GM23338 (cell line): Measurements from ENCODE around the gene LEFTY1. TPM values are rescaled to one million over a fixed set of nuclear protein-coding genes. Genes with fewer than 3 reads are reported as not detected.

Source experiments
- ATAC-seq: fragments of 200-7000 bp; cut with Tn5 transposase; 3 replicates; pipeline ENCODE4 v1.9.1; 2020
- DNase-seq: peaks from one replicate; pipeline ENCODE4 v3.0.0-alpha.2; 2015; ENCODE audit warnings: low spot score
- H2AFZ ChIP-seq: fragments of 200-600 bp; sonication (generic); 2 replicates; pipeline ENCODE4 v1.8.0; 2016; ENCODE audit warnings: antibody characterized with exemption, mild to moderate bottlenecking, moderate library complexity
- H3F3A ChIP-seq: fragments of 200-600 bp; sonication (generic); replicated peaks from 2 replicates; pipeline ENCODE4 v1.8.0; 2017; ENCODE audit warnings: antibody characterized with exemption, mixed run types, low read depth
- H3K27ac ChIP-seq: fragments of 200-600 bp; sonication (generic); 2 replicates; pipeline ENCODE4 v1.6.1; 2016; ENCODE audit warnings: low read depth
- H3K27me3 ChIP-seq: fragments of 200-600 bp; sonication (generic); 2 replicates; pipeline ENCODE4 v1.8.0; 2016; ENCODE audit warnings: mild to moderate bottlenecking, mixed run types, moderate library complexity; ENCODE audit not compliant: insufficient read depth
- H3K36me3 ChIP-seq: fragments of 200-600 bp; sonication (generic); 2 replicates; pipeline ENCODE4 v1.8.0; 2016; ENCODE audit warnings: mild to moderate bottlenecking; ENCODE audit not compliant: insufficient read depth
- H3K4me1 ChIP-seq: fragments of 200-600 bp; sonication (generic); 2 replicates; pipeline ENCODE4 v1.8.0; 2016; ENCODE audit warnings: mild to moderate bottlenecking, moderate library complexity; ENCODE audit not compliant: insufficient read depth
- H3K4me2 ChIP-seq: fragments of 200-600 bp; sonication (generic); 2 replicates; pipeline ENCODE4 v1.7.1; 2017; ENCODE audit warnings: mixed run types
- H3K4me3 ChIP-seq: fragments of 200-600 bp; sonication (generic); 2 replicates; pipeline ENCODE4 v1.6.1; 2016; ENCODE audit warnings: mixed run types
- H3K79me2 ChIP-seq: fragments of 200-600 bp; sonication (generic); replicated peaks from 2 replicates; pipeline ENCODE4 v1.8.0; 2017; ENCODE audit warnings: mild to moderate bottlenecking; ENCODE audit not compliant: insufficient read depth
- H3K9me2 ChIP-seq: fragments of 200-600 bp; sonication (generic); 2 replicates; pipeline ENCODE4 v1.8.0; 2017; ENCODE audit not compliant: insufficient read depth
- H4K20me1 ChIP-seq: fragments of 200-600 bp; sonication (generic); replicated peaks from 2 replicates; pipeline ENCODE4 v1.8.0; 2017; ENCODE audit warnings: mild to moderate bottlenecking; ENCODE audit not compliant: insufficient read depth
- H3K27ac Mint-ChIP-seq: 2 replicates; pipeline ENCODE4 v1.8.0; 2020; ENCODE audit warnings: inconsistent platforms, mild to moderate bottlenecking, moderate library complexity, mixed read lengths
- H3K27me3 Mint-ChIP-seq: 3 replicates; pipeline ENCODE4 v1.8.0; 2022; ENCODE audit warnings: low read depth, mild to moderate bottlenecking, moderate library complexity, mixed read lengths, inconsistent platforms; ENCODE audit not compliant: insufficient read depth, poor library complexity
- H3K36me3 Mint-ChIP-seq: 3 replicates; pipeline ENCODE4 v1.8.0; 2021; ENCODE audit warnings: low read depth, mild to moderate bottlenecking, inconsistent platforms, moderate library complexity, mixed read lengths
- H3K4me1 Mint-ChIP-seq: 3 replicates; pipeline ENCODE4 v1.8.0; 2020; ENCODE audit warnings: mild to moderate bottlenecking, inconsistent platforms, mixed read lengths
- H3K4me3 Mint-ChIP-seq: 3 replicates; pipeline ENCODE4 v1.8.0; 2021; ENCODE audit warnings: moderate library complexity, mild to moderate bottlenecking, inconsistent platforms, mixed read lengths
- H3K9me3 Mint-ChIP-seq: 3 replicates; pipeline ENCODE4 v1.8.0; 2020; ENCODE audit warnings: moderate library complexity, mild to moderate bottlenecking, inconsistent platforms, mixed read lengths
- EZH2 ChIP-seq: fragments of 200-600 bp; sonication (generic); IDR thresholded peaks from one replicate; pipeline ENCODE4 v1.8.0; 2017; ENCODE audit warnings: antibody characterized with exemption, mild to moderate bottlenecking, low read depth; ENCODE audit not compliant: unreplicated experiment
- EZH2phosphoT487 ChIP-seq: fragments of 200-600 bp; sonication (generic); IDR thresholded peaks from one replicate; pipeline ENCODE4 v1.8.1; 2018; ENCODE audit warnings: antibody characterized with exemption; ENCODE audit not compliant: unreplicated experiment
- JUNB ChIP-seq: IDR thresholded peaks from one replicate; pipeline ENCODE4 v1.6.1; 2016; ENCODE audit warnings: antibody characterized with exemption; ENCODE audit not compliant: unreplicated experiment
- NANOG ChIP-seq: IDR thresholded peaks from 2 replicates; pipeline ENCODE4 v1.6.1; 2016; ENCODE audit warnings: antibody characterized with exemption, borderline replicate concordance
- POLR2AphosphoS5 ChIP-seq: IDR thresholded peaks from 2 replicates; pipeline ENCODE4 v1.6.1; 2016; ENCODE audit warnings: antibody characterized with exemption, low read depth
- ZNF114 ChIP-seq: fragments of 250-450 bp; sonication (Bioruptor Pico); IDR thresholded peaks from 2 replicates; pipeline ENCODE4 v1.5.0; 2020; ENCODE audit warnings: mild to moderate bottlenecking, moderate library complexity
- ZNF331 ChIP-seq: fragments of 250-450 bp; sonication (Bioruptor Pico); IDR thresholded peaks from 2 replicates; pipeline ENCODE4 v1.5.0; 2020; ENCODE audit warnings: low read depth, mild to moderate bottlenecking, moderate library complexity
- polyA plus RNA-seq: library from polyadenylated mRNA; unstranded; fragments of >200 nt; fragmentation: Nextera tagmentation; extraction: Ambion mirVana; gene quantifications from 2 replicates; pipeline ENCODE4 v1.2.1, GENCODE V29; 2016
- total RNA-seq: library from RNA; depleted of rRNA; stranded (reverse); fragments of >200 nt; shearing (Covaris generic); gene quantifications from 2 replicates; pipeline ENCODE4 v1.2.3, GENCODE V29; 2014
- TF ChIP-seq, protein P1 (sequence below), 2 experiments: fragments of 200-600 bp in 1 of 2; sonication (generic) in 1 of 2; conservative IDR thresholded peaks; 2 replicates each; pipeline versions ENCODE4 v1.5.1 to v1.6.1; 2016 to 2017; ENCODE audit warnings: antibody characterized with exemption in 2 of 2, low read depth in 2 of 2, mild to moderate bottlenecking in 2 of 2, moderate library complexity in 1 of 2
- TF ChIP-seq, protein P2 (sequence below): IDR thresholded peaks from one replicate; pipeline ENCODE4 v1.6.1; 2018; ENCODE audit warnings: antibody characterized with exemption; ENCODE audit not compliant: unreplicated experiment
- TF ChIP-seq, protein P3 (sequence below): IDR thresholded peaks from 2 replicates; pipeline ENCODE4 v1.6.1; 2016; ENCODE audit warnings: antibody characterized with exemption

Gene LEFTY1
- total and polyA plus RNA-seq, 2 experiments from 2014 or later, result 27.5 to 65.4 TPM

- peaks cover 21% of the 10 kb centered on the region for H3K36me3 ChIP-seq
- H3K4me1 ChIP-seq, result peaks cover 5% of the 10 kb centered on the region
- no peaks in the 10 kb centered on the region for H3K9me2 ChIP-seq
- no peaks in the 10 kb centered on the region for H3K27me3 ChIP-seq
- H3K4me3 Mint-ChIP-seq, result no peak overlapping the region
- no peak overlapping the region for H3K4me3 ChIP-seq
- no peaks in the 10 kb centered on the region; the same call in 1 of the 2 replicates for H4K20me1 ChIP-seq
- H2AFZ ChIP-seq, result no peak overlapping the region
- H3K36me3 Mint-ChIP-seq, result peaks cover 71% of the 10 kb centered on the region
- no peak overlapping the region for H3K4me2 ChIP-seq
- TF ChIP-seq POLR2AphosphoS5 (peak; percentile 14; the same call in 1 of the 2 replicates), EZH2 (no peak)
- H3K79me2 ChIP-seq, result no peaks in the 10 kb centered on the region
- H3K27ac Mint-ChIP-seq, result no peak overlapping the region
- peaks cover 30% of the 10 kb centered on the region for H3F3A ChIP-seq
- H3K4me1 Mint-ChIP-seq, result peaks cover 26% of the 10 kb centered on the region
- peaks cover 19% of the 10 kb centered on the region for H3K9me3 Mint-ChIP-seq
- ATAC-seq, result no peak
- H3K27me3 Mint-ChIP-seq, result peaks cover 17% of the 10 kb centered on the region
- no peak overlapping the region for H3K27ac ChIP-seq
- no peak for DNase-seq
These were observed 41.3 kb downstream of the LEFTY1 start for GRCh38 chr1:225847610-225848009.

DNA sequence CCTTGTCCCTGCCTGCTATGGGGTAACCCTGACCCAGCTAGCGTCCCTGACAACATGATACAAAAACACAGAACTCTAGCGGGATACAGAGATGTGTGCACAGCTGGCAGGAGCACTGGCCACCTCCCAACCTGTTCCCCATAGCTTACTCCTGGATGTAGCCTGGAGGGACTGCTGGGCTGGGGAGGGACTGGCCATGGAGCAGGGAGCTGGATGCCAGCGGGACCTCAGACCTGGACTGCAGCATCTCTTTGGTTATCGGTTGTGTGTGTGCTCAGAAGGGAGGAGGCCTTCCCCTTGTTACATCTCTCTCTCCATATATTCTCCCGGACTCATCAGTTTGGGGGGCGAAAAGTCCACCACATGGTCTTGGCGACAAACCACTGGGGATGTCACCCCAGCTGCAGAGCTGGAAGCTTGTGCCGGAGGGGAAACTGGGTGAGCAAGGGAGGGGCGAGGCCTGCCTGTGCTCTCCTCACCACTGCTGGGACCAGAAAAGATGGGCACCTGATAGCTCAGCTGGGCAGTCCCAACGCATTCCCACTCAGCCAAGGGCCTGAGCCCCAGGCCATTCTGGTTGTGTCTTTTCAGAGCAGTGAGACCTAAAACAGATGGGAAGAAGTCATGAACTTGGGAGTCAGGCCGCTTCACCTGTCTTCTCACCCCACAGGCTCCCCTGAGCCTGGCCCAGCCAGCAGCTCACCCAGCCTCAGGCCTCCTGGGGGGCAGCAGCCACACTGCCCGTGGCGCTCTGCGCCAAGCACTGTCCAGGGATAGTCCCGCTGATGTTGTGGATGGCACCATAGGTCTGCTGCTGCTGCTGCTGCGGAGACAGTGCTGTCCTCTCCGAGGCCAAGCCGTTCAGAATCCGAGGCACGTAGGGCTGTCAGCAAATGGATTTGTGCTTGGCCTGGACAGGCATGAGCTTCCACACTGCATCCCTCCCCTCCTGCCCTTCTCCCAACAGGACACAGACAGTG is 42.3 kb downstream of the LEFTY1 start:
- Histone ChIP-seq H3K4me1 (peaks cover 8% of the 10 kb centered on the region), H3K4me2 (no peak overlapping the region), H3K79me2 (no peaks in the 10 kb centered on the region), H3K9me2 (no peaks in the 10 kb centered on the region), H3F3A (peaks cover 40% of the 10 kb centered on the region), H2AFZ (no peak overlapping the region), H4K20me1 (no peaks in the 10 kb centered on the region; the same call in 1 of the 2 replicates), H3K27me3 (no peaks in the 10 kb centered on the region), H3K27ac (peak overlapping the region; percentile 72; the same call in 1 of the 2 replicates), H3K36me3 (peaks cover 11% of the 10 kb centered on the region), H3K4me3 (no peak overlapping the region)
- Mint-ChIP-seq H3K4me3 (no peak overlapping the region), H3K4me1 (peaks cover 29% of the 10 kb centered on the region), H3K27ac (no peak overlapping the region), H3K9me3 (peaks cover 16% of the 10 kb centered on the region), H3K27me3 (peaks cover 17% of the 10 kb centered on the region), H3K36me3 (peaks cover 62% of the 10 kb centered on the region)
- no peak for DNase-seq
- no peak for ATAC-seq
- no peak for TF ChIP-seq JUNB
- TF ChIP-seq POLR2AphosphoS5, result no peak
- TF ChIP-seq, protein P1, sequence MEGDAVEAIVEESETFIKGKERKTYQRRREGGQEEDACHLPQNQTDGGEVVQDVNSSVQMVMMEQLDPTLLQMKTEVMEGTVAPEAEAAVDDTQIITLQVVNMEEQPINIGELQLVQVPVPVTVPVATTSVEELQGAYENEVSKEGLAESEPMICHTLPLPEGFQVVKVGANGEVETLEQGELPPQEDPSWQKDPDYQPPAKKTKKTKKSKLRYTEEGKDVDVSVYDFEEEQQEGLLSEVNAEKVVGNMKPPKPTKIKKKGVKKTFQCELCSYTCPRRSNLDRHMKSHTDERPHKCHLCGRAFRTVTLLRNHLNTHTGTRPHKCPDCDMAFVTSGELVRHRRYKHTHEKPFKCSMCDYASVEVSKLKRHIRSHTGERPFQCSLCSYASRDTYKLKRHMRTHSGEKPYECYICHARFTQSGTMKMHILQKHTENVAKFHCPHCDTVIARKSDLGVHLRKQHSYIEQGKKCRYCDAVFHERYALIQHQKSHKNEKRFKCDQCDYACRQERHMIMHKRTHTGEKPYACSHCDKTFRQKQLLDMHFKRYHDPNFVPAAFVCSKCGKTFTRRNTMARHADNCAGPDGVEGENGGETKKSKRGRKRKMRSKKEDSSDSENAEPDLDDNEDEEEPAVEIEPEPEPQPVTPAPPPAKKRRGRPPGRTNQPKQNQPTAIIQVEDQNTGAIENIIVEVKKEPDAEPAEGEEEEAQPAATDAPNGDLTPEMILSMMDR (conservative IDR thresholded peaks at IDR 0.05; ENCODE audit: low read depth in 2 of 2), result no peak
- no peak for TF ChIP-seq NANOG
- TF ChIP-seq, protein P2, sequence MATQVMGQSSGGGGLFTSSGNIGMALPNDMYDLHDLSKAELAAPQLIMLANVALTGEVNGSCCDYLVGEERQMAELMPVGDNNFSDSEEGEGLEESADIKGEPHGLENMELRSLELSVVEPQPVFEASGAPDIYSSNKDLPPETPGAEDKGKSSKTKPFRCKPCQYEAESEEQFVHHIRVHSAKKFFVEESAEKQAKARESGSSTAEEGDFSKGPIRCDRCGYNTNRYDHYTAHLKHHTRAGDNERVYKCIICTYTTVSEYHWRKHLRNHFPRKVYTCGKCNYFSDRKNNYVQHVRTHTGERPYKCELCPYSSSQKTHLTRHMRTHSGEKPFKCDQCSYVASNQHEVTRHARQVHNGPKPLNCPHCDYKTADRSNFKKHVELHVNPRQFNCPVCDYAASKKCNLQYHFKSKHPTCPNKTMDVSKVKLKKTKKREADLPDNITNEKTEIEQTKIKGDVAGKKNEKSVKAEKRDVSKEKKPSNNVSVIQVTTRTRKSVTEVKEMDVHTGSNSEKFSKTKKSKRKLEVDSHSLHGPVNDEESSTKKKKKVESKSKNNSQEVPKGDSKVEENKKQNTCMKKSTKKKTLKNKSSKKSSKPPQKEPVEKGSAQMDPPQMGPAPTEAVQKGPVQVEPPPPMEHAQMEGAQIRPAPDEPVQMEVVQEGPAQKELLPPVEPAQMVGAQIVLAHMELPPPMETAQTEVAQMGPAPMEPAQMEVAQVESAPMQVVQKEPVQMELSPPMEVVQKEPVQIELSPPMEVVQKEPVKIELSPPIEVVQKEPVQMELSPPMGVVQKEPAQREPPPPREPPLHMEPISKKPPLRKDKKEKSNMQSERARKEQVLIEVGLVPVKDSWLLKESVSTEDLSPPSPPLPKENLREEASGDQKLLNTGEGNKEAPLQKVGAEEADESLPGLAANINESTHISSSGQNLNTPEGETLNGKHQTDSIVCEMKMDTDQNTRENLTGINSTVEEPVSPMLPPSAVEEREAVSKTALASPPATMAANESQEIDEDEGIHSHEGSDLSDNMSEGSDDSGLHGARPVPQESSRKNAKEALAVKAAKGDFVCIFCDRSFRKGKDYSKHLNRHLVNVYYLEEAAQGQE, result no peak
- no peak for TF ChIP-seq ZNF114 (CRISPR knock-in tag)
- TF ChIP-seq EZH2phosphoT487, result no peak
- TF ChIP-seq ZNF331, result no peak
- TF ChIP-seq, protein P3, sequence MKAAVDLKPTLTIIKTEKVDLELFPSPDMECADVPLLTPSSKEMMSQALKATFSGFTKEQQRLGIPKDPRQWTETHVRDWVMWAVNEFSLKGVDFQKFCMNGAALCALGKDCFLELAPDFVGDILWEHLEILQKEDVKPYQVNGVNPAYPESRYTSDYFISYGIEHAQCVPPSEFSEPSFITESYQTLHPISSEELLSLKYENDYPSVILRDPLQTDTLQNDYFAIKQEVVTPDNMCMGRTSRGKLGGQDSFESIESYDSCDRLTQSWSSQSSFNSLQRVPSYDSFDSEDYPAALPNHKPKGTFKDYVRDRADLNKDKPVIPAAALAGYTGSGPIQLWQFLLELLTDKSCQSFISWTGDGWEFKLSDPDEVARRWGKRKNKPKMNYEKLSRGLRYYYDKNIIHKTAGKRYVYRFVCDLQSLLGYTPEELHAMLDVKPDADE, result no peak
